ENCODE data around the gene UPB1. TPM values are rescaled to one million over a fixed set of nuclear protein-coding genes. Genes with fewer than 3 reads are reported as not detected.
A peak's percentile ranks its signal among the peaks of the same experiment; 100 is the strongest.

UPB1 gene
- total RNA-seq (1 to 10 TPM; 1.5 to 2.8 TPM), total RNA-seq (1.0 to 1.6 reads per million in 2 donors)

- ATAC-seq (no peak), DNase-seq (no peak)
- no peaks in the 10 kb centered on the region for H3K9me3 ChIP-seq (ENCODE audit: control insufficient read depth, low read length, poor library complexity, severe bottlenecking)
- Mint-ChIP-seq H3K4me3 (no peak within 1 kb of the TSS), H3K27me3 (peaks cover 35% of the 10 kb centered on the region), H3K4me1 (peaks cover 7% of the 10 kb centered on the region), H3K27ac (peak within 1 kb of the TSS; percentile 61), H3K36me3 (ENCODE audit: low read depth) (peaks cover 5% of the 10 kb centered on the region)
Observed at GRCh38 chr22:24494528-24495364, at the start of gene UPB1. TSS of gene UPB1 (plus strand) at chr22:24495332. CDS start at chr22:24495404, 72 bp downstream.

- no peaks in the 10 kb centered on the region for H3K9me3 ChIP-seq (ENCODE audit: control insufficient read depth, low read length, poor library complexity, severe bottlenecking)
- peaks cover 12% of the 10 kb centered on the region for H3K4me1 Mint-ChIP-seq
- H3K36me3 Mint-ChIP-seq (ENCODE audit: low read depth) = peaks cover 10% of the 10 kb centered on the region
- ATAC-seq = no peak
- no peak for DNase-seq
- H3K27ac Mint-ChIP-seq = peak overlapping the region; percentile 8
- no peak overlapping the region for H3K4me3 Mint-ChIP-seq
- H3K27me3 Mint-ChIP-seq = no peaks in the 10 kb centered on the region
Observed at GRCh38 chr22:24445481-24446259, 49.5 kb upstream of the UPB1 start.

GRCh38 chr22:24446260-24446611, 48.9 kb upstream of the UPB1 start:
- ATAC-seq (no peak), DNase-seq (no peak)
- Mint-ChIP-seq H3K4me3 (no peak overlapping the region), H3K27me3 (no peaks in the 10 kb centered on the region), H3K27ac (peak overlapping the region; percentile 8), H3K36me3 (ENCODE audit: low read depth) (peaks cover 6% of the 10 kb centered on the region), H3K4me1 (peaks cover 11% of the 10 kb centered on the region)
- no peaks in the 10 kb centered on the region for H3K9me3 ChIP-seq (ENCODE audit: control insufficient read depth, low read length, poor library complexity, severe bottlenecking)

- peaks cover 3% of the 10 kb centered on the region for H3K4me1 Mint-ChIP-seq
- H3K27me3 Mint-ChIP-seq = no peaks in the 10 kb centered on the region
- H3K36me3 Mint-ChIP-seq (ENCODE audit: low read depth) = peaks cover 4% of the 10 kb centered on the region
- H3K9me3 ChIP-seq (ENCODE audit: control insufficient read depth, low read length, poor library complexity, severe bottlenecking) = no peaks in the 10 kb centered on the region
- no peak overlapping the region for H3K27ac Mint-ChIP-seq
- no peak for DNase-seq
- ATAC-seq = no peak
- no peak overlapping the region for H3K4me3 Mint-ChIP-seq
Observed at GRCh38 chr22:24450610-24451009, 44.5 kb upstream of the UPB1 start.

- Mint-ChIP-seq H3K27ac (no peak overlapping the region), H3K36me3 (ENCODE audit: low read depth) (peaks cover 4% of the 10 kb centered on the region), H3K4me3 (no peak overlapping the region), H3K27me3 (no peaks in the 10 kb centered on the region), H3K4me1 (peaks cover 3% of the 10 kb centered on the region)
- ATAC-seq (no peak), DNase-seq (no peak)
- H3K9me3 ChIP-seq (ENCODE audit: control insufficient read depth, low read length, poor library complexity, severe bottlenecking) = no peaks in the 10 kb centered on the region
Observed at GRCh38 chr22:24451162-24451561, 44.0 kb upstream of the UPB1 start.

GRCh38 chr22:24453853-24454252, 41.3 kb upstream of the UPB1 start:
- Mint-ChIP-seq H3K27ac (no peak overlapping the region), H3K4me3 (no peak overlapping the region), H3K36me3 (ENCODE audit: low read depth) (peaks cover 4% of the 10 kb centered on the region), H3K4me1 (peaks cover 3% of the 10 kb centered on the region), H3K27me3 (no peaks in the 10 kb centered on the region)
- no peak for DNase-seq
- no peak for ATAC-seq
- H3K9me3 ChIP-seq (ENCODE audit: control insufficient read depth, low read length, poor library complexity, severe bottlenecking) = no peaks in the 10 kb centered on the region

GRCh38 chr22:24455039-24455438, 40.1 kb upstream of the UPB1 start:
- Mint-ChIP-seq H3K27ac (no peak overlapping the region), H3K27me3 (no peaks in the 10 kb centered on the region), H3K4me3 (no peak overlapping the region), H3K36me3 (ENCODE audit: low read depth) (no peaks in the 10 kb centered on the region), H3K4me1 (peaks cover 3% of the 10 kb centered on the region)
- DNase-seq = no peak
- H3K9me3 ChIP-seq (ENCODE audit: control insufficient read depth, low read length, poor library complexity, severe bottlenecking) = no peaks in the 10 kb centered on the region
- ATAC-seq = no peak

- H3K9me3 ChIP-seq (ENCODE audit: control insufficient read depth, low read length, poor library complexity, severe bottlenecking) = no peaks in the 10 kb centered on the region
- ATAC-seq (no peak), DNase-seq (no peak)
- Mint-ChIP-seq H3K4me3 (no peak overlapping the region), H3K36me3 (ENCODE audit: low read depth) (no peaks in the 10 kb centered on the region), H3K27me3 (no peaks in the 10 kb centered on the region), H3K27ac (no peak overlapping the region), H3K4me1 (peaks cover 3% of the 10 kb centered on the region)
Observed at GRCh38 chr22:24455751-24456426, 39.2 kb upstream of the UPB1 start.

- no peaks in the 10 kb centered on the region for H3K27me3 Mint-ChIP-seq
- no peaks in the 10 kb centered on the region for H3K9me3 ChIP-seq (ENCODE audit: control insufficient read depth, low read length, poor library complexity, severe bottlenecking)
- peaks cover 3% of the 10 kb centered on the region for H3K4me1 Mint-ChIP-seq
- DNase-seq (no peak), ATAC-seq (no peak)
- H3K4me3 Mint-ChIP-seq = no peak overlapping the region
- H3K36me3 Mint-ChIP-seq (ENCODE audit: low read depth) = no peaks in the 10 kb centered on the region
- no peak overlapping the region for H3K27ac Mint-ChIP-seq
Observed at GRCh38 chr22:24457894-24458420, 37.2 kb upstream of the UPB1 start.

GRCh38 chr22:24459911-24460310, 35.2 kb upstream of the UPB1 start:
- H3K9me3 ChIP-seq (ENCODE audit: control insufficient read depth, low read length, poor library complexity, severe bottlenecking) = no peaks in the 10 kb centered on the region
- Mint-ChIP-seq H3K27ac (no peak overlapping the region), H3K4me3 (no peak overlapping the region), H3K27me3 (no peaks in the 10 kb centered on the region), H3K36me3 (ENCODE audit: low read depth) (no peaks in the 10 kb centered on the region), H3K4me1 (peaks cover 3% of the 10 kb centered on the region)
- DNase-seq (no peak), ATAC-seq (no peak)

GRCh38 chr22:24460418-24461089, 34.6 kb upstream of the UPB1 start:
- ATAC-seq (no peak), DNase-seq (no peak)
- Mint-ChIP-seq H3K27ac (no peak overlapping the region), H3K36me3 (ENCODE audit: low read depth) (no peaks in the 10 kb centered on the region), H3K4me1 (peaks cover 3% of the 10 kb centered on the region), H3K27me3 (no peaks in the 10 kb centered on the region), H3K4me3 (no peak overlapping the region)
- H3K9me3 ChIP-seq (ENCODE audit: control insufficient read depth, low read length, poor library complexity, severe bottlenecking) = no peaks in the 10 kb centered on the region

- H3K27me3 Mint-ChIP-seq = no peaks in the 10 kb centered on the region
- H3K4me3 Mint-ChIP-seq = no peak overlapping the region
- peaks cover 5% of the 10 kb centered on the region for H3K4me1 Mint-ChIP-seq
- no peaks in the 10 kb centered on the region for H3K9me3 ChIP-seq (ENCODE audit: control insufficient read depth, low read length, poor library complexity, severe bottlenecking)
- no peak for DNase-seq
- ATAC-seq = no peak
- no peaks in the 10 kb centered on the region for H3K36me3 Mint-ChIP-seq (ENCODE audit: low read depth)
- H3K27ac Mint-ChIP-seq = no peak overlapping the region
Observed at GRCh38 chr22:24463071-24463760, 31.9 kb upstream of the UPB1 start.

Measured in T-helper 17 cell (primary cell).